ENCODE measurements around the gene C2orf49.
"Not testable (repeated sequence)": the region's sequence is repeated elsewhere in the genome, so short reads cannot be mapped to it uniquely, and the experiment has no call there.

- TF ChIP-seq CTCF (IDR thresholded peaks at IDR 0.05; ENCODE audit: borderline replicate concordance, extremely low read depth, low read length, poor library complexity, severe bottlenecking); EZH2 (IDR thresholded peaks at IDR 0.05; ENCODE audit: borderline replicate concordance, low read depth, low read length, severe bottlenecking): not testable (repeated sequence)
Measured at GRCh38 chr2:105327271-105327670, 10.1 kb upstream of the C2orf49 start.

Data from DND-41 (cell line).